ENCODE results near the gene NETO2.

- TF ChIP-seq CTCF (IDR thresholded peaks at IDR 0.05; ENCODE audit: poor library complexity, severe bottlenecking) (no peak), TAF1 (IDR thresholded peaks at IDR 0.05; ENCODE audit: low read depth) (no peak), EZH2 (IDR thresholded peaks at IDR 0.05; ENCODE audit: borderline replicate concordance, insufficient read depth, low read length, poor library complexity, severe bottlenecking) (no peak), POLR2AphosphoS5 (IDR thresholded peaks at IDR 0.05) (no peak), EP300 (conservative IDR thresholded peaks at IDR 0.05; ENCODE audit: poor library complexity, severe bottlenecking) (no peak), SMC3 (conservative IDR thresholded peaks at IDR 0.05; ENCODE audit: poor library complexity) (no peak)
Observed at GRCh38 chr16:47150067-47150466, 6.3 kb upstream of the NETO2 start.

Data from neural cell (in vitro differentiated cells).